Measurements from ENCODE around the gene SBF2.
"Not testable (repeated sequence)": the region's sequence is repeated elsewhere in the genome, so short reads cannot be mapped to it uniquely, and the experiment has no call there.

Gene SBF2

GRCh38 chr11:9952511-9953196 lies 341.4 kb downstream of the SBF2 start:
- DNase-seq (ENCODE audit: low read depth): peak; percentile 19

DNA sequence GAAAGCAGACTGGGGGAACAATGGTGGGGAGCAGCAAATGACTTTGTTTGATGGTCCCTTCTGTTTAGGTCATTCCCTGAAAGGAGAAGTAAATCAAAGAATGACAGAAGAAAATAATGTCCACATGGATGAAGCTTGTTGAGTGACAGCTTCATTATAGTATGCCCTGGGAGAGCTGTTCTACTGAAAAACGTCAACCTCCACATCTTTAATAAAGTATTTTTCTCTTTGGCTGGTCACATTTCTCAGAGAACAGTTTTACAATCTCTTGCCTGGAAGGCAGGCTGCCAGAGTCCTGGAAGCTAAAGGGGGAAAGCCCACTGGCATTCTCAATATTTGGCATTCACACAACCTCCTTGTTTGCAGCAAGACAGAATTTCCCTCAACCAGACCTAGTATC lies 342.2 kb downstream of the SBF2 start:
- no peak for DNase-seq (ENCODE audit: low read depth)

GRCh38 chr11:9950462-9950861 lies 343.6 kb downstream of the SBF2 start:
- no peak for DNase-seq (ENCODE audit: low read depth)

- no peak for DNase-seq (ENCODE audit: low read depth)
Observed at GRCh38 chr11:9947231-9947864, 346.7 kb downstream of the SBF2 start.

- DNase-seq (ENCODE audit: low read depth): not testable (repeated sequence)
Observed at GRCh38 chr11:9945680-9946079, 348.3 kb downstream of the SBF2 start.

DNA sequence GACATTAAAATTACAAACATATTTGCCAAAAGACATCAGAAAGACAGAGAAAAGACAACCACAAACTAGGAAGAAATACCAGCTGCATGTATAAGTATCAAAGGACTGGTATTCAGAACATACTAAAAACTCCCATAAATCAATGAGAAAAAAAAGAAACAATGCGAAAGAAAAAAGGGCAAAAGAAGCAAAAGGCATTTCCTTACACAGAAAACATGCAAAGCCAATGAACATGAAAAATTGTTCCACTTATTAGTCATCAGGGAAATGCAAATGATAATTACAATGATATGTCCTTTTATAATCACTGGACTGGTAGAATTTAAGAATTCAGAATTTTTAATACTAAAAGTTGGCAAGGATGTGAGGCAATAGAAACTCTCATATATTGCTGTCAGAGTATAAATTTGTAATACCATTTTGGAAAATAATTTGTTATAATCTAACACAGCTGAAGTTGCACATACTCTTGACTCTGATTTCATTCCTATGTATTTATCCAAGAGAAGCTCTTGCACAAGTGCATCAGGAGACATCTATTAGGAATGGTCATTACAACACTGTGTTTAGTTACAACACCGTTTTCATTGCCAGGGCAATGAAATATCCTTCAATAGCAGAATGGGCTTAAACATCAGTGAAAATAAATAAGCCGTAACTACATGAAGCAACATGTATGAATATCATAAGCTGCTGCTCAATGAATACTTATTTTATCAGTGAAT lies 350.5 kb downstream of the SBF2 start:
- peak; percentile 97 for DNase-seq (ENCODE audit: low read depth)

DNA sequence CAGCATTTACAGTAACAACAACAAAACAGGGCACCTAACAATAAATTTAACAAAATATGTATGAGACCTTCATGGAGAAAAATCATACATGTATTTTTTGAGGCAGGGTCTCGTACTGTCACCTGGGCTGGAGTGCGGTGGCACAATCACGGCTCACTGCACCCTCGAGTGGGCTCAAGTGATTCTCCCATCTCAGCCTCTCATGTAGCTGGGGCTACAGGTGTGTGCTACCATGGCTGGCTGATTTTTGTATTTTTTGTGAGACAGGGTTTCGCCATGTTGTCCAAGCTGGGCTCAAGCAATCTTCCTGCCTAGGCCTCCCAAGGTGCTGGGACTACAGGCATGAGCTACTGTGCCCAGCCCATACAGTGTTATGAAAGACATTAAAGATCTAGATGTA lies 352.0 kb downstream of the SBF2 start:
- no peak for DNase-seq (ENCODE audit: low read depth)

DNA sequence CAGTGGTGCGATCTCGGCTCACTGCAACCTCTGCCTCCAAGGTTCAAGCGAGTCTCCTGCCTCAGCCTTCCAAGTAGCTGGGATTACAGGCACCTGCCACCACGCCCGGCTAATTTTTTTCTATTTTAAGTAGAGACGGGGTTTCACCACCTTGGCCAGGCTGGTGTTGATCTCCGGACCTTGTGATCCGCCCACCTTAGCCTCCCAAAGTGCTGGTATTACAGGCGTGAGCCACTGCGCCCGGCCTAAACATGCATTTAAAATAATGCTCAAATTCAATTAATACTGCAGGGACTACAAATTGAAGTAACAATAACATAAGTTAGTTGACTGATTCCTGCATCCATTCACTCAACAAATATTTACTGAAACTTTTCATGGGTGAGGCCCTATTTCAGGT lies 354.9 kb downstream of the SBF2 start:
- DNase-seq (ENCODE audit: low read depth): not testable (repeated sequence)

DNA sequence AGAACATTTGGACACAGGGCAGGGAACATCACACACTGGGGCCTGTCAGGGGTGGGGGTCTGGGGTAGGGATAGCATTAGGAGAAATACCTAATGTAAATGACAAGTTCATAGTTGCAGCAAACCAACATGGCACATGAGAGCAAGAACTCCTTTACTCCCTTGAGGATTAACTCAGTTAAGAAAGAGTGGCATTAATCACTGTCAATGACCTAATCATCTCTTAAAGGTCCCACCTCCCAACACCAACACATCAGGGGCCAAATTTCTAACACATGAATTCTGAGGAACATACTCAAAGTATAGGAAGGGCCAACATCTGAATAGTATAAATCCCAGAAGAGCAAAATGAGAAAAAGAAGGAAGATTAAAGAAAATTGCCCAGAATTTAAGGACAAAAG lies 357.3 kb downstream of the SBF2 start:
- DNase-seq (ENCODE audit: low read depth): no peak

DNA sequence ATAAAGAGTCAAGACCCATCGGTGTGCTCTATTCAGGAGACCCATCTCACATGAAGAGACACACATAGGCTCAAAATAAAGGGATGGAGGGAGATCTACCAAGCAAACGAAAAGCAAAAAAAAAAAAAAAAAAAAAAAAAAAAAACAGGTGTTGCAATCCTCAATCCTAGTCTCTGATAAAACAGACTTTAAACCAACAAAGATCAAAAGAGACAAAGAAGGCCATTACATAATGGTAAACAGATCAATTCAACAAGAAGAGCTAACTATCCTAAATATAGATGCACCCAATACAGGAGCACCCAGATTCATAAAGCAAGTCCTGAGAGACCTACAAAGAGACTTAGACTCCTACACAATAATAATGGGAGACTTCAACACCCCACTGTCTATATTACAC lies 361.2 kb downstream of the SBF2 start:
- DNase-seq (ENCODE audit: low read depth): not testable (repeated sequence)

GRCh38 chr11:9930562-9931331 lies 363.3 kb downstream of the SBF2 start:
- not testable (repeated sequence) for DNase-seq (ENCODE audit: low read depth)

DNA sequence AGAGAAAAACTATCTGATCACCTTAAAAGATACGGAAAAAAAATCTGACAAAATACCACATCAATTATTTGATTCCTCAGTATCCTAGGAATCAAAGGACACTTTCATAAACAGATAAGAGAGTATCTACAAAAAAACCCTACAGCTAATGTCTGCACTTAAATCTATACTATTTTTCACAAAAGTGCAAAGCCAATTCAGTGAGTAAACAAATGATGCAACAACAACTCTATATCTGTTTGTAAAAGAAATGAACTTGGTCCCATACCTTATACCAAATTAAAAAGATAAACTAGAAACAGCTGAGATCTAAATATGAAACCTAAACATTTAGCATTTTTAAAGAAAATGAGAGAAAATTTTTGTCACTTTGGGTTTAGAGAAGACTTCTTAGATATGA lies 366.3 kb downstream of the SBF2 start:
- DNase-seq (ENCODE audit: low read depth): no peak

DNA sequence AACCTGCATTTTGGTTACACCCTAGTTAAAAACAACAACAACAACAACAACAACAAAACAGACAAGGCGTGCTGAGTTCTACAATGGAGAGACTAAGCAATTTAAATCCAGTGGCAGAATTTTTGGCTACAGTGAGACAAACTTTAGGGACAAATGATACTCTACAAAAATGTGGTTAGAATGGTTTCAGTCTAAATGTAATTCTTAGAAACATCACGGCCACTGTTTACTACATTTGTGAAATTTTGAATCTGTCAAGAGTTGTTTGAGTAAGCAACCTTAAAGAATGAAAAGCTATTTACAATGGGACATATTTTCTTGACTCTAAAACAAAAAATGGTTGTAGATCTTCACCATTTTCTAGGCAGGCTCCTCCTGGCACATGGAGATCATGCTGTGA lies 370.7 kb downstream of the SBF2 start:
- no peak for DNase-seq (ENCODE audit: low read depth)

DNA sequence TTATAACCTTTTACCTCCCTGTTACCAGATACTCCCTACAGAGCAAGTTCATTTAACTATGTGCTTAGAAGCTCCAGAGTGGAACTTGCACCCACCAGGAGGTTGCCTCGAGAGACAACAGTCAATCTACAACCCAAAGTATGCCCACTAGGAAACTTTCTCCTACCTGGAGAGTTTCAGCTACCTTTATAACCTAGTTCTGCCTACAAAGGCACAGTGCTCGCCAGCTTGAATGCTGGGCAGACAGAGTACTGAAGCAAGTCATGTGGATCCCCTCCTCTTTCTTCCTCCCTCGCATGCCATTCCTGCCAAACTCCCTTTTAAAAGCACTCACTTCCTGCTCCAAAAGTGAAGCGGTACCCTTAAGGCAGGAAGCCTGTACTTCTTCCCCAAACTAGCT lies 371.2 kb downstream of the SBF2 start:
- DNase-seq (ENCODE audit: low read depth): peak; percentile 21

GRCh38 chr11:9916480-9916879 lies 377.5 kb downstream of the SBF2 start:
- DNase-seq (ENCODE audit: low read depth): no peak

DNA sequence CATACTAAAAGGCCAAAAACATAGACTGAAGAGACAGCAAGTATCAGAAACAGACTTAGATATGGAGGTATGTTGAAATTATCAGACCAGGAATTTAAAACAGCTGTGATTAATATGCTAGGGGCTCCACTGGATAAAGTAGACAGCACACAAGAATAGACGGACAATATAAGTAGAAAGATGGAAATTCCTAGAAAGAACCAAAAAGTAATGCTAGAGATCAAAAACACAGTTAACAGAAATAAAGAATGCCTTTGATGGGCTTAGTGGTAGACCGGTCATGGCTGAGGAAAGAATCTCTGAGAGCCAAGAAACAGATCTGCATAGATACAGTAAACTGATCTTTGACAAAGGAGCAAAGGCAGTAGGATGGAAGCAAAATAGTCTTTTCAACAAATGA lies 380.0 kb downstream of the SBF2 start:
- peak; percentile 53 for DNase-seq (ENCODE audit: low read depth)

- peak; percentile 82 for DNase-seq (ENCODE audit: low read depth)
Observed at GRCh38 chr11:9905960-9906791, 387.8 kb downstream of the SBF2 start.

DNA sequence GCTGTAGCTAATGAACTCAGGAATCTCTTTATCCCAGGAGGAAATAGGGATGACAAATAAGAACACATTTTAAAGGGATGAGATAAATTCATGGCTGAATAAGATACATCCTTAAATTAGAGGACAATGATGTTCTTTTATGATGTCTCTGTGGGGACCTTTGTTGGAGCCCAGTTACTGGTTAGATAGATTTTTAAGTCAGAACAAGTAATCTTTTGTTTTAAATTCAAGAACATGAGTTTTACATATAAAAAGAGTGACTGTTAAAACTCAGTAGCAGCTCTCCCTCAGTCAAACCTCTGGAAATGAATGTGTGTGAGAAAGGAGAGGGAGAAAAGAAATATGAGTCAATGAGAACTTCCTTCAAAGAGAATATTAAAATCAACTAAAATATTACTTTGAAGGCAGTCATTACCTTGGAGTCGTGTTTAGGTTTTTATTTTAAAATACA lies 388.5 kb downstream of the SBF2 start:
- DNase-seq (ENCODE audit: low read depth): no peak

DNA sequence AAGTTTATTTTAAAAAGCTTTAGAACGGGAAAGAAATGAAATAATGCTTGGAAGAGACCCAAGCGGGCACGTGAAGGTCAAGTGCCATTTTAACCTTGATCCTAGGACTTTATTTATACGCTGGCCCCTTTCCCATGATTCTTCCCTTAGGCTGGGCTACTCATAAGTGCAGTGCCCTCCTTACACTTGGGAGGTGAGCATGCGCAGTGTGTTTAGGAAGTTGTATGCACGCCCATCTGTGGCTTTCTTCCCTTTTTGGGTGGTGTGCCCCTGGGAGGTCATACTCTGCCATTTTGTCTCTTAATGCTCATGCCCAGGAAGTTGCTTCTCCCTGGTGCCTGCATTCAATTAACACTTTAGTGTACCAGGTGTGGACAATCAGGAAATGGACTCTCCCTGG lies 390.4 kb downstream of the SBF2 start:
- no peak for DNase-seq (ENCODE audit: low read depth)

- DNase-seq (ENCODE audit: low read depth): peak; percentile 12
Observed at GRCh38 chr11:9901943-9902342, 392.1 kb downstream of the SBF2 start.

- peak; percentile 76 for DNase-seq (ENCODE audit: low read depth)
Observed at GRCh38 chr11:9900253-9900652, 393.8 kb downstream of the SBF2 start.

- no peak for DNase-seq (ENCODE audit: low read depth)
Observed at GRCh38 chr11:9899676-9900075, 394.3 kb downstream of the SBF2 start.
